Tibial nerve (tissue), 4 donors: ENCODE data around the gene KSR1. TPM values are rescaled to one million over a fixed set of nuclear protein-coding genes. Genes with fewer than 3 reads are reported as not detected.

Experiments
- DNase-seq, 2 donors: peaks; one replicate each; pipeline ENCODE4 v3.0.0-alpha.2; 2019; ENCODE audit warnings: low spot score in 2 of 2
- H3K27ac ChIP-seq, 4 donors: fragments of 200-600 bp; sonication (generic) in 3 of 4; one replicate each; pipeline ENCODE4 v1.5.1; 2017 to 2019; ENCODE audit warnings: mild to moderate bottlenecking in 1 of 4
- H3K27me3 ChIP-seq, 2 donors: fragments of 200-600 bp; sonication (generic) in 1 of 2; one replicate each; pipeline versions ENCODE4 v1.5.1 to v1.6.0; 2017 to 2019
- H3K36me3 ChIP-seq, 3 donors: fragments of 200-600 bp; sonication (generic); one replicate each; pipeline ENCODE4 v1.5.1; 2018 to 2019
- H3K4me1 ChIP-seq, 4 donors: fragments of 200-600 bp; sonication (generic) in 3 of 4; one replicate each; pipeline ENCODE4 v1.5.1; 2017 to 2019
- H3K4me3 ChIP-seq, 4 donors: fragments of 200-600 bp; sonication (generic) in 3 of 4; one replicate each; pipeline ENCODE4 v1.5.1; 2017 to 2019; ENCODE audit warnings: mild to moderate bottlenecking in 1 of 4, moderate library complexity in 1 of 4
- H3K9me3 ChIP-seq, 4 donors: fragments of 200-600 bp; sonication (generic) in 3 of 4; one replicate each; pipeline ENCODE4 v1.5.1; 2017 to 2019
- CTCF ChIP-seq, 5 experiments: fragments of 200-600 bp in 3 of 5; fragments of 450-650 bp in 2 of 5; sonication (generic) in 3 of 5; IDR thresholded peaks; one replicate each; pipeline ENCODE4 v1.5.1; 2016 to 2019; ENCODE audit warnings: antibody characterized with exemption in 5 of 5, mild to moderate bottlenecking in 3 of 5, moderate library complexity in 2 of 5
- EP300 ChIP-seq, 2 donors: sonication (generic); formaldehyde crosslinking; IDR thresholded peaks; one replicate each; pipeline ENCODE4 v1.6.1; 2017; ENCODE audit warnings: antibody characterized with exemption in 2 of 2, mild to moderate bottlenecking in 1 of 2
- POLR2A ChIP-seq, 2 donors: fragments of 450-650 bp; IDR thresholded peaks; one replicate each; pipeline ENCODE4 v1.6.1; 2017; ENCODE audit warnings: antibody characterized with exemption in 2 of 2, mild to moderate bottlenecking in 2 of 2, moderate library complexity in 2 of 2
- WGBS, 2 donors: methylation state at CpG; one replicate each; pipeline ENCODE4 v1.1.5; 2018; 5-methylcytosine and 5-hydroxymethylcytosine counted together
- total RNA-seq, 4 donors: library from RNA; depleted of rRNA; stranded (reverse); fragments of >200 nt; gene quantifications; one replicate each; pipeline ENCODE4 v1.1.0, GENCODE V29; 2016

KSR1 gene
- total RNA-seq, 4 donors from 2014 or later = 45.1 to 110 (median 54.2) TPM

DNA sequence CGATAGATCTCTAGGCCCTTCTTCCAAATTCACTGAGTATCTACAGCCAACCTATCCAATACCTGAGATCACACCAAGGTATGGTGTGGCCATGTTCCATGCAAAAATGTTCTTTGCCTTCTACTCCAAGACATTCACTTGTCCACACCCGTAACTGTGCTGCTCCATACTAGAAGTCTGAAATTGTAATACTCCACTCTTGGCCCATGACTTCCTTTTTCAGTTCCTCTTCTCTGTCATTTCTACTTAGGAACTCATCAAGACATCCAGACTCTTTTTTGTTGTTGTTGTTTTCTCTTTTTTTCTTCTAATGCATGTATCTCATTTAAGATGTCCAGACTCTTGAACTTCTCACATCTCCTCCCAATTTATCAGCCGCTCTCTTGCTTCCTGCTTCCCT is 42.5 kb upstream of the KSR1 start:
- DNase-seq = no peak
- WGBS, 2 donors = 82 to 88% methylated on average over 3 of the region's 3 CpGs
- peaks cover 0 to 4% (median 1%) of the 10 kb centered on the region in 4 donors for H3K4me1 ChIP-seq

GRCh38 chr17:27414271-27414670 is 42.0 kb upstream of the KSR1 start:
- no peaks in the 10 kb centered on the region for H3K9me3 ChIP-seq
- DNase-seq = no peak
- no peaks in the 10 kb centered on the region for H3K4me1 ChIP-seq

More for the DNA sequence above, 42.5 kb upstream of the KSR1 start:
- Histone ChIP-seq H3K4me3 (no peak overlapping the region), H3K27ac (no peak overlapping the region), H3K27me3 (no peaks in the 10 kb centered on the region), H3K36me3 (no peaks in the 10 kb centered on the region), H3K9me3 (no peaks in the 10 kb centered on the region)
- no peak for TF ChIP-seq POLR2A (IDR thresholded peaks at IDR 0.05)
- no peak for TF ChIP-seq CTCF (IDR thresholded peaks at IDR 0.05)
- TF ChIP-seq EP300 (IDR thresholded peaks at IDR 0.05) = no peak

DNA sequence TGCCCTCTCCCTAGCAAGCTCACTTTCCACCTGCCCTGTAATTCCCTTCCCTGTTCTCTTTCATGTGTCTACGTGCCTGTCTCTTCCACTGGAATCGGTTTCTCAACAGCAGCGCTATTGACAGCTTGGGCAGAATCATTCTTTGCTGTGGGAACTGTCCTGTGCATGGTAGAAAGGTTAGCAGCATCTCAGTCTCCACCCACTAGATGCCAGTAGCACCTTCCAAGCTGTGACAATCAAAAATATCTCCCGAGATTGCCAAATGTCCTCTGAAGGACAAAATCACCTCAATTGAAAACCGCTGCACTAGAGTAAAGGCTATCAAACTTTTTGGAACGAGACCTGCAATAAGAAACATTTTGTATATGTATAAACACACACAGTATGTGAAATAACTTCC is 41.6 kb upstream of the KSR1 start:
- H3K36me3 ChIP-seq = no peaks in the 10 kb centered on the region
- no peaks in the 10 kb centered on the region for H3K9me3 ChIP-seq
- DNase-seq = no peak
- no peaks in the 10 kb centered on the region for H3K27me3 ChIP-seq
- H3K4me1 ChIP-seq = no peaks in the 10 kb centered on the region
- no peak overlapping the region for H3K4me3 ChIP-seq
- no peak overlapping the region for H3K27ac ChIP-seq
- TF ChIP-seq CTCF (IDR thresholded peaks at IDR 0.05) (no peak), EP300 (IDR thresholded peaks at IDR 0.05) (no peak), POLR2A (IDR thresholded peaks at IDR 0.05) (no peak)
- WGBS, 2 donors = 78% methylated on average over 6 of the region's 6 CpGs

More at GRCh38 chr17:27414271-27414670, 42.0 kb upstream of the KSR1 start:
- Histone ChIP-seq H3K4me3 (no peak overlapping the region), H3K36me3 (no peaks in the 10 kb centered on the region), H3K27me3 (no peaks in the 10 kb centered on the region), H3K27ac (no peak overlapping the region)
- WGBS, 2 donors = 74 to 86% methylated on average over 3 of the region's 3 CpGs
- TF ChIP-seq CTCF (IDR thresholded peaks at IDR 0.05) (no peak), EP300 (IDR thresholded peaks at IDR 0.05) (no peak), POLR2A (IDR thresholded peaks at IDR 0.05) (no peak)

DNA sequence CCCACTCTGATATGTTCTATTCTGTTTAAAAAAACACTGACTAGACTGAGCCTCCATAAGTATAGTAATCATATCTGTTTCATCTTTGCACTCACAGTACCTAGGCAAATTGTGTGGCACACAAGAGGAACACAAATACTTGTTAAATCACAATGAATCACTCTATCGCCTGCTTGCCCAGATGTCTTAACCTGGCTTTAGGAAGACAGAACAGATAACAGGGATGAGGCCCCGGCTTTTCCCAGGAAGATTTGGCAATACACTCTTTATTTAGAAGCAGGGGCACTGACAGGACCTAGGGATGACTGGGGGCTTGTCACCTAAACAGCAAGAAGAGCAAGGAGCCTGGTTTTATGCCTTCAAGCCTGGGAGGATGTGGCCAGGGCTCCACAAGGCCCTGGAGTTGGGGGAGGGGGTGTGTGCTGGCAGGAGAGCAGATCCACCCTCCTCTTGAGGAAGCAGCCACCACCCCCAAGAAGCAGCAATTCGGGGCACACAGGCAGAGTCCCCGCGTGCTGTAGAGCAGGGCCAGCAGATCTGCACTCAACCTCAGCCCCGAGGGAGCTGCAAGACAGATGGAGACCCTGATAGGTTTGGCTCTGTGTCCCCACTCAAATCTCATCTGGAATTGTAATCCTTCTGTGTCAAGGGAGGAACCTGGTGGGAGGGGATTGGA is 41.0 kb upstream of the KSR1 start:
- H3K36me3 ChIP-seq = no peaks in the 10 kb centered on the region
- no peaks in the 10 kb centered on the region for H3K4me1 ChIP-seq
- WGBS, 2 donors = 65 to 67% methylated on average over 4 to 6 of the region's 6 CpGs
- TF ChIP-seq CTCF (IDR thresholded peaks at IDR 0.05) (no peak), EP300 (IDR thresholded peaks at IDR 0.05) (no peak), POLR2A (IDR thresholded peaks at IDR 0.05) (no peak)
- no peaks in the 10 kb centered on the region for H3K27me3 ChIP-seq
- no peak for DNase-seq
- H3K4me3 ChIP-seq = no peak overlapping the region
- no peaks in the 10 kb centered on the region for H3K9me3 ChIP-seq
- H3K27ac ChIP-seq = no peak overlapping the region

- DNase-seq = no peak
- H3K27me3 ChIP-seq = no peaks in the 10 kb centered on the region
- H3K36me3 ChIP-seq = no peaks in the 10 kb centered on the region
- TF ChIP-seq CTCF (IDR thresholded peaks at IDR 0.05) (no peak), POLR2A (IDR thresholded peaks at IDR 0.05) (no peak), EP300 (IDR thresholded peaks at IDR 0.05) (no peak)
- H3K9me3 ChIP-seq = no peaks in the 10 kb centered on the region
- H3K4me1 ChIP-seq = no peaks in the 10 kb centered on the region
- no peak overlapping the region for H3K4me3 ChIP-seq
- 88 to 90% methylated on average over 13 of the region's 13 CpGs for WGBS, 2 donors
- no peak overlapping the region for H3K27ac ChIP-seq
Measured at GRCh38 chr17:27417596-27418365, 38.5 kb upstream of the KSR1 start.
